ACC112 (cell line): ENCODE results near the gene OXCT1.

Source experiments
- H2AFZ ChIP-seq: fragments of 200-600 bp; sonication (generic); one replicate; pipeline ENCODE4 v1.6.0; 2017; ENCODE audit warnings: antibody characterized with exemption, low read length; ENCODE audit not compliant: unreplicated experiment
- H3K27ac ChIP-seq: fragments of 200-600 bp; sonication (generic); 2 replicates; pipeline ENCODE4 v1.5.1; 2014; ENCODE audit warnings: low read depth, mild to moderate bottlenecking, antibody characterized with exemption, low read length, moderate library complexity
- H3K27me3 ChIP-seq: fragments of 200-600 bp; sonication (generic); 2 replicates; pipeline ENCODE4 v1.6.1; 2014; ENCODE audit warnings: mild to moderate bottlenecking, antibody characterized with exemption, low read length, moderate library complexity, mixed read lengths; ENCODE audit not compliant: insufficient read depth
- H3K36me3 ChIP-seq: fragments of 200-600 bp; sonication (generic); 2 replicates; pipeline ENCODE4 v1.6.1; 2016; ENCODE audit warnings: mild to moderate bottlenecking, antibody characterized with exemption, low read length, moderate library complexity, mixed read lengths; ENCODE audit not compliant: insufficient read depth
- H3K4me1 ChIP-seq: fragments of 200-600 bp; sonication (generic); one replicate; pipeline ENCODE4 v1.6.1; 2016; ENCODE audit warnings: low read length, mixed read lengths; ENCODE audit not compliant: insufficient read depth, unreplicated experiment, control insufficient read depth
- H3K4me3 ChIP-seq: fragments of 200-600 bp; sonication (generic); 2 replicates; pipeline ENCODE4 v1.5.1; 2014; ENCODE audit warnings: mild to moderate bottlenecking, low read depth, low read length
- H3K79me2 ChIP-seq: fragments of 200-600 bp; sonication (generic); one replicate; pipeline ENCODE4 v1.6.0; 2016; ENCODE audit warnings: low read length; ENCODE audit not compliant: control insufficient read depth, unreplicated experiment, insufficient read depth

OXCT1 gene

GRCh38 chr5:41869724-41870626, at the start of gene OXCT1:
Gene OXCT1, minus strand, starts transcription at chr5:41870425. Its CDS starts 67 bp downstream, at chr5:41870358.
- H3K36me3 ChIP-seq = no peaks in the 10 kb centered on the region
- no peaks in the 10 kb centered on the region for H3K27me3 ChIP-seq
- H3K4me1 ChIP-seq = peaks cover 22% of the 10 kb centered on the region
- peak within 1 kb of the TSS; percentile 64 for H3K27ac ChIP-seq
- peak within 1 kb of the TSS; percentile 89 for H3K4me3 ChIP-seq
- peaks cover 39% of the 10 kb centered on the region for H3K79me2 ChIP-seq
- peak within 1 kb of the TSS; percentile 90 for H2AFZ ChIP-seq

GRCh38 chr5:41918105-41918504, 47.9 kb upstream of the OXCT1 start:
- H3K4me3 ChIP-seq = no peak overlapping the region
- H3K36me3 ChIP-seq = peaks cover 41% of the 10 kb centered on the region
- H3K27me3 ChIP-seq = no peaks in the 10 kb centered on the region

GRCh38 chr5:41908374-41909079, 38.3 kb upstream of the OXCT1 start:
- peaks cover 20% of the 10 kb centered on the region for H3K36me3 ChIP-seq
- H3K27me3 ChIP-seq = no peaks in the 10 kb centered on the region
- H3K79me2 ChIP-seq = peaks cover 25% of the 10 kb centered on the region
- no peak overlapping the region for H2AFZ ChIP-seq
- H3K4me1 ChIP-seq = peaks cover 32% of the 10 kb centered on the region
- no peak overlapping the region for H3K4me3 ChIP-seq
- peak overlapping the region; percentile 28 for H3K27ac ChIP-seq

More at GRCh38 chr5:41918105-41918504, 47.9 kb upstream of the OXCT1 start:
- no peak overlapping the region for H2AFZ ChIP-seq
- no peaks in the 10 kb centered on the region for H3K79me2 ChIP-seq
- no peak overlapping the region for H3K27ac ChIP-seq
- H3K4me1 ChIP-seq = peaks cover 5% of the 10 kb centered on the region

GRCh38 chr5:41906151-41906550, 35.9 kb upstream of the OXCT1 start:
- Histone ChIP-seq H3K4me1 (peaks cover 35% of the 10 kb centered on the region), H2AFZ (no peak overlapping the region), H3K36me3 (peaks cover 8% of the 10 kb centered on the region), H3K27me3 (no peaks in the 10 kb centered on the region), H3K4me3 (peak overlapping the region; percentile 13; the same call in 1 of the 2 replicates), H3K79me2 (peaks cover 25% of the 10 kb centered on the region), H3K27ac (no peak overlapping the region)

GRCh38 chr5:41903892-41904799, 33.9 kb upstream of the OXCT1 start, which contains the start of gene RIMOC1:
Gene RIMOC1, plus strand, starts transcription at chr5:41904344. Its CDS starts 24 bp downstream, at chr5:41904368.
- Histone ChIP-seq H3K36me3 (no peaks in the 10 kb centered on the region), H3K4me3 (peak within 1 kb of the TSS; percentile 96), H2AFZ (peak within 1 kb of the TSS; percentile 93), H3K27me3 (no peaks in the 10 kb centered on the region), H3K27ac (peak within 1 kb of the TSS; percentile 72), H3K4me1 (peaks cover 35% of the 10 kb centered on the region), H3K79me2 (peaks cover 25% of the 10 kb centered on the region)

GRCh38 chr5:41903382-41903891, 33.2 kb upstream of the OXCT1 start:
- peaks cover 30% of the 10 kb centered on the region for H3K4me1 ChIP-seq
- peak overlapping the region; percentile 51 for H3K27ac ChIP-seq
- H3K27me3 ChIP-seq = no peaks in the 10 kb centered on the region
- peaks cover 25% of the 10 kb centered on the region for H3K79me2 ChIP-seq
- H3K4me3 ChIP-seq = peak overlapping the region; percentile 96
- no peaks in the 10 kb centered on the region for H3K36me3 ChIP-seq
- H2AFZ ChIP-seq = peak overlapping the region; percentile 81

GRCh38 chr5:41896230-41896629, 26.0 kb upstream of the OXCT1 start:
- H3K36me3 ChIP-seq = no peaks in the 10 kb centered on the region
- H3K79me2 ChIP-seq = no peaks in the 10 kb centered on the region
- peaks cover 29% of the 10 kb centered on the region for H3K27me3 ChIP-seq
- no peak overlapping the region for H3K27ac ChIP-seq
- H2AFZ ChIP-seq = no peak overlapping the region
- H3K4me3 ChIP-seq = no peak overlapping the region
- H3K4me1 ChIP-seq = no peaks in the 10 kb centered on the region

- H3K79me2 ChIP-seq = no peaks in the 10 kb centered on the region
These were observed 23.0 kb upstream of the OXCT1 start for GRCh38 chr5:41893074-41893851.

GRCh38 chr5:41892031-41892430, 21.8 kb upstream of the OXCT1 start:
- Histone ChIP-seq H3K27me3 (peaks cover 28% of the 10 kb centered on the region), H3K4me1 (no peaks in the 10 kb centered on the region)

More at GRCh38 chr5:41893074-41893851, 23.0 kb upstream of the OXCT1 start:
- Histone ChIP-seq H3K4me3 (peak overlapping the region; percentile 48), H3K4me1 (no peaks in the 10 kb centered on the region), H3K27ac (no peak overlapping the region), H3K36me3 (no peaks in the 10 kb centered on the region), H3K27me3 (peaks cover 29% of the 10 kb centered on the region), H2AFZ (peak overlapping the region; percentile 93)

More at GRCh38 chr5:41892031-41892430, 21.8 kb upstream of the OXCT1 start:
- Histone ChIP-seq H3K27ac (no peak overlapping the region), H3K79me2 (no peaks in the 10 kb centered on the region), H3K4me3 (no peak overlapping the region), H3K36me3 (no peaks in the 10 kb centered on the region), H2AFZ (no peak overlapping the region)
